Measurements from ENCODE around the gene CDH23.

CDH23 gene

GRCh38 chr10:71857934-71858890 is 461.5 kb downstream of the CDH23 start:
- no peak overlapping the region for H3K4me3 ChIP-seq (ENCODE audit: low read length)
- no peak for TF ChIP-seq CTCF (IDR thresholded peaks at IDR 0.05; ENCODE audit: insufficient read depth, low read depth, low read length, missing control alignments)
- no peak for DNase-seq (ENCODE audit: low read depth)

- DNase-seq (ENCODE audit: low read depth), result peak; percentile 99
- TF ChIP-seq CTCF (IDR thresholded peaks at IDR 0.05; ENCODE audit: insufficient read depth, low read depth, low read length, missing control alignments), result no peak
- no peak overlapping the region for H3K4me3 ChIP-seq (ENCODE audit: low read length)
Observed at GRCh38 chr10:71860243-71861029, 463.7 kb downstream of the CDH23 start.

DNA sequence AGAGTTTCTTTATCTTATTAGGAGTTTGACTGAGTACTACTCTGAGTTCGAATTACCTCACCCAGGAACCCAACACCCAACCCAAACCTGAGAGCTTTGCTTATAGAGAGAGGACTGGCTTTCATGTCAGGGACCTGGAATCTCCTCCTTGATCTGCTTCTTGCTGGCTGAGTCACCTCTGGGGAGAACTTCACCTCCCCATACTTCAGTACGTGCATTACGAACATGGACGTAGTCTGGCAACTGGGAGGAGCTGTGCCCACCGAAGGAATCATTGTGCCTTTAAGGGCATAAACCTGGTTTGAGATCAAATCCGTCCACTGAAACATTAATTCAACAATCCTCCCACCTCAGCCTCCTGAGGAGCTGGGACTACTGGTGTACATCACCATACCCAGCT is 466.5 kb downstream of the CDH23 start:
- no peak for TF ChIP-seq CTCF (IDR thresholded peaks at IDR 0.05; ENCODE audit: insufficient read depth, low read depth, low read length, missing control alignments)
- DNase-seq (ENCODE audit: low read depth), result no peak
- H3K4me3 ChIP-seq (ENCODE audit: low read length), result no peak overlapping the region

- H3K4me3 ChIP-seq (ENCODE audit: low read length), result no peak overlapping the region
- no peak for TF ChIP-seq CTCF (IDR thresholded peaks at IDR 0.05; ENCODE audit: insufficient read depth, low read depth, low read length, missing control alignments)
- no peak for DNase-seq (ENCODE audit: low read depth)
Observed at GRCh38 chr10:71864911-71865361, 468.2 kb downstream of the CDH23 start.

Data from epithelial cell of esophagus (primary cell).